Measurements from ENCODE around the gene SH3PXD2A. TPM values are rescaled to one million over a fixed set of nuclear protein-coding genes. Genes with fewer than 3 reads are reported as not detected.
"Not testable (repeated sequence)": the region's sequence is repeated elsewhere in the genome, so short reads cannot be mapped to it uniquely, and the experiment has no call there.

SH3PXD2A gene
- total RNA-seq, 1 experiment from 2014 or later: 0.07 TPM

DNA sequence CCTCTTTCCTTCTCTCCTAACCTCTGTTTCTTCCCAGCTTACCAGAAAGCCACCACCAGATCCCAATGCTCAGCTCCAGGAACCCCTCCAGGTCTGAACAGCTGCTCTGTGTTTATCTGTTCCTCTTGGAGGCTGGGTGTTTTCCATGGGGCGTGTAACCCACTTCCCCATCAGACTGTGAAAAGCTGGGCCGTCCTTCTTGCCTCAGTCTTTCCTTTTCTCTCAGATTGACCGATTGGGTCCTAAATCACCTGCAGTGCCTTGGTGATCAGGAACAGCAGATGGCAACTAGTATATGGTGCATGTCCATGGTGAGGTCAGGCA, 4.8 kb downstream of the SH3PXD2A start:
- Histone ChIP-seq H3K9me3 (ENCODE audit: low read length) (no peaks in the 10 kb centered on the region), H3K4me1 (ENCODE audit: low read length) (no peaks in the 10 kb centered on the region), H3K4me2 (ENCODE audit: low read depth, low read length, poor library complexity, severe bottlenecking) (no peak overlapping the region), H2AFZ (ENCODE audit: low read length) (no peak overlapping the region), H3K27ac (ENCODE audit: low read length) (no peak overlapping the region), H4K20me1 (ENCODE audit: insufficient read depth, low read depth, low read length) (no peaks in the 10 kb centered on the region), H3K4me3 (ENCODE audit: low read length) (no peak overlapping the region), H3K27me3 (ENCODE audit: low read length) (no peaks in the 10 kb centered on the region), H3K36me3 (ENCODE audit: insufficient read depth, low read length) (no peaks in the 10 kb centered on the region), H3K9me2 (replicated peaks; ENCODE audit: insufficient read depth, low read length) (no peaks in the 10 kb centered on the region), H3K79me2 (ENCODE audit: low read length) (no peaks in the 10 kb centered on the region), H3K9ac (ENCODE audit: low read length) (no peak overlapping the region)
- no peak for DNase-seq

DNA sequence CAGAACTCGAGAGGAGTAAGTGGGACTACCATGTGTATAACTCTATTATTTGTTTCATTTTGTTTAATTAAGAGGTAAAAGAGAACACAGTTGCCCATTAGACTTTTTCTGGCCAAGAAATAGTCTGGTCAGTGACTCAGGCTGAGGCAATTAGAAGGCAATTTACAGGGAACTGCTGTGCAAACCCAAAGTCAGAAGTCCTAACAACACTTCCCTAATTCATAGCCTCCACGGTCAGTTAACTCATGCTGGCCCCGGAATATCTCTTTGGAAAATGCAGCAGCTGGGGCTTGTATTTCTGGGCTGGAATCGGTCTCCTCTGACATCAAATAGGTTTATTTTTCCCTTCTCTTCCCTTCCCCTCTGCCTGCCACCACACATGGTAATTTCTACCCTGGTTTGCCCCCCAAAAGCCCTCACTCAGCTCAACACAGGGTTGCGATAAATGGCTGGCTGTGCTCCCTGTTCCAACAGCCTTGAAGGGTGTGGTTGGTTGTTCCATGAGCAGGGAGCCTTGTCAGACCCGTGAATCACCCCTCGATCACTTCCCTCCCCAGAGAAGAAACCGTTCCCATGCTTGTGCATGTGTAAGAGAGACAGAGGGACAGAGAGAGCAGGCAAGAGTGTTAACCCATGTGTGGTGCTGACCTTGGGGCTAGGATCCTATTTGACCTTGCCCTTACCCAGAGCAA, 5.3 kb downstream of the SH3PXD2A start:
- no peak overlapping the region for H2AFZ ChIP-seq (ENCODE audit: low read length)
- H3K9me2 ChIP-seq (replicated peaks; ENCODE audit: insufficient read depth, low read length): no peaks in the 10 kb centered on the region
- H3K9ac ChIP-seq (ENCODE audit: low read length): no peak overlapping the region
- H3K9me3 ChIP-seq (ENCODE audit: low read length): no peaks in the 10 kb centered on the region
- no peaks in the 10 kb centered on the region for H4K20me1 ChIP-seq (ENCODE audit: insufficient read depth, low read depth, low read length)
- H3K27ac ChIP-seq (ENCODE audit: low read length): no peak overlapping the region
- no peak for DNase-seq
- no peaks in the 10 kb centered on the region for H3K4me1 ChIP-seq (ENCODE audit: low read length)
- no peak overlapping the region for H3K4me2 ChIP-seq (ENCODE audit: low read depth, low read length, poor library complexity, severe bottlenecking)
- no peak overlapping the region for H3K4me3 ChIP-seq (ENCODE audit: low read length)
- no peaks in the 10 kb centered on the region for H3K27me3 ChIP-seq (ENCODE audit: low read length)
- H3K36me3 ChIP-seq (ENCODE audit: insufficient read depth, low read length): no peaks in the 10 kb centered on the region
- no peaks in the 10 kb centered on the region for H3K79me2 ChIP-seq (ENCODE audit: low read length)

DNA sequence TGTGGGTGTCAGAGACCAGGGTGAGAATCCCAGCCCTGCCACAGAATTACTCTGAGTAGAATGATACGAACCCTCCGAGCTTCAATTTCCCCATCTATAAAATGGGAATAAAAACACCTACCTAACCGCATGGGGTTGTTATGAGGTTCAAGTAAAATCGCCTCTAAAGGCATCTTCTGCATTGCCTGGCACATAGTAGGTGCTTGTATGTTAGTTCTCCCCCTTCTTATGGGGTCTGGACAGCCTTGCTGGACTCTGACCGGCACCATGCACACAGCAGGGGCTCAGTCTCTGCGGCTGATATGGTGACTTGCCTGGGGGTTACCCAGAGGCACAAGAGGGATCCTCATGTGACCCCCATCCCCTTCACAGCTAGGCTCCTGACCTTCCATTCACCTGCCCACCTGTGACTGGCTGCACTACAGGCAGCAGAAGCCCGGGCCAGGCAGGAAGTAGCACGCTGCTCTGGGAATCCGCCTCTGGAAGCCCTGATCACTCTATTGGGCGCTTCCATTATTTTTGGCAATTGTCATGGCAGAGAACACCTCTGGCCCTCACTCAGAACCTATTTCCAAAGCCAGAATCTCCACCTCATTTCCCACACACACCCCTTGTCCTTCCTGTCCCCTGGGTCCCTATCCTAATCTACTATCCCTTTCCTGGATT, 6.0 kb downstream of the SH3PXD2A start:
- H2AFZ ChIP-seq (ENCODE audit: low read length): no peak overlapping the region
- H3K27ac ChIP-seq (ENCODE audit: low read length): no peak overlapping the region
- H3K9ac ChIP-seq (ENCODE audit: low read length): no peak overlapping the region
- no peaks in the 10 kb centered on the region for H3K79me2 ChIP-seq (ENCODE audit: low read length)
- no peaks in the 10 kb centered on the region for H3K9me2 ChIP-seq (replicated peaks; ENCODE audit: insufficient read depth, low read length)
- no peak overlapping the region for H3K4me2 ChIP-seq (ENCODE audit: low read depth, low read length, poor library complexity, severe bottlenecking)
- no peaks in the 10 kb centered on the region for H3K27me3 ChIP-seq (ENCODE audit: low read length)
- H3K4me3 ChIP-seq (ENCODE audit: low read length): no peak overlapping the region
- H4K20me1 ChIP-seq (ENCODE audit: insufficient read depth, low read depth, low read length): no peaks in the 10 kb centered on the region
- H3K9me3 ChIP-seq (ENCODE audit: low read length): no peaks in the 10 kb centered on the region
- no peaks in the 10 kb centered on the region for H3K36me3 ChIP-seq (ENCODE audit: insufficient read depth, low read length)
- DNase-seq: no peak
- H3K4me1 ChIP-seq (ENCODE audit: low read length): no peaks in the 10 kb centered on the region

DNA sequence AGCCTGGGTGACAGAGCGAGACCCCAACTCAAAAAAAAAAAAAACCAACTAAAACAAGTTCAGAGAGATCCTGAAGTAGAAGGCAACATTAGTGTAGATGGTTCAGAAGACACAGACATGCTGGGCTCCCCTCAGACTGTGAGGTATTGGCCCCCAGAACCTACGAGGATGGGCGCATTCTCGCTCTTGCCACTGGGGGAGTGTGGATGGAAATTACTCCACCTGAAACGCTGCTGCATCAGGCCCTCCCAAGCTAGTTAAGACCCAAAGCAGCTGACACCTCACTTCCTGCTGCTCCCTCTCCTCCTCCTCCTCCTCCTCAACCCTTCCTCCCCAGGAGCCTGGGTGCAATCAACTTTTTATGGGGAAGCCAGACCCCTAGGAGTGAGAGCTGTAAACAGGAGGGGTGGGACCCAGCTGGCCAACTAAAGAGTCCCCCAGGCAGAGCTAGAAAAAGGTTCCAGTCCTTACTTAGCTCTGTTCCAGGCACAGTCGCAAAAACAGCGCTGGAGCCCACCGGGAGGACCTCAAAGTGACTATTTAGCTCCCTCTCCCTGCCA, 7.4 kb downstream of the SH3PXD2A start:
- no peaks in the 10 kb centered on the region for H3K27me3 ChIP-seq (ENCODE audit: low read length)
- no peak overlapping the region for H2AFZ ChIP-seq (ENCODE audit: low read length)
- no peak overlapping the region for H3K27ac ChIP-seq (ENCODE audit: low read length)
- no peaks in the 10 kb centered on the region for H3K79me2 ChIP-seq (ENCODE audit: low read length)
- H3K9ac ChIP-seq (ENCODE audit: low read length): no peak overlapping the region
- no peaks in the 10 kb centered on the region for H3K36me3 ChIP-seq (ENCODE audit: insufficient read depth, low read length)
- no peaks in the 10 kb centered on the region for H3K4me1 ChIP-seq (ENCODE audit: low read length)
- H3K9me3 ChIP-seq (ENCODE audit: low read length): no peaks in the 10 kb centered on the region
- no peak overlapping the region for H3K4me3 ChIP-seq (ENCODE audit: low read length)
- no peak for DNase-seq
- no peaks in the 10 kb centered on the region for H3K9me2 ChIP-seq (replicated peaks; ENCODE audit: insufficient read depth, low read length)
- H4K20me1 ChIP-seq (ENCODE audit: insufficient read depth, low read depth, low read length): no peaks in the 10 kb centered on the region
- no peak overlapping the region for H3K4me2 ChIP-seq (ENCODE audit: low read depth, low read length, poor library complexity, severe bottlenecking)

GRCh38 chr10:103847346-103847745, 8.0 kb downstream of the SH3PXD2A start:
- no peaks in the 10 kb centered on the region for H3K9me3 ChIP-seq (ENCODE audit: low read length)
- H3K4me2 ChIP-seq (ENCODE audit: low read depth, low read length, poor library complexity, severe bottlenecking): no peak overlapping the region
- no peaks in the 10 kb centered on the region for H4K20me1 ChIP-seq (ENCODE audit: insufficient read depth, low read depth, low read length)
- no peak overlapping the region for H3K4me3 ChIP-seq (ENCODE audit: low read length)
- H3K79me2 ChIP-seq (ENCODE audit: low read length): no peaks in the 10 kb centered on the region
- no peaks in the 10 kb centered on the region for H3K4me1 ChIP-seq (ENCODE audit: low read length)
- H3K27me3 ChIP-seq (ENCODE audit: low read length): no peaks in the 10 kb centered on the region
- H3K9ac ChIP-seq (ENCODE audit: low read length): no peak overlapping the region
- H3K36me3 ChIP-seq (ENCODE audit: insufficient read depth, low read length): no peaks in the 10 kb centered on the region
- H2AFZ ChIP-seq (ENCODE audit: low read length): no peak overlapping the region
- no peak for DNase-seq
- no peak overlapping the region for H3K27ac ChIP-seq (ENCODE audit: low read length)
- no peaks in the 10 kb centered on the region for H3K9me2 ChIP-seq (replicated peaks; ENCODE audit: insufficient read depth, low read length)

GRCh38 chr10:103845972-103846371, 9.4 kb downstream of the SH3PXD2A start:
- Histone ChIP-seq H3K27me3 (ENCODE audit: low read length) (no peaks in the 10 kb centered on the region), H3K9ac (ENCODE audit: low read length) (no peak overlapping the region), H2AFZ (ENCODE audit: low read length) (no peak overlapping the region), H3K4me2 (ENCODE audit: low read depth, low read length, poor library complexity, severe bottlenecking) (no peak overlapping the region), H3K79me2 (ENCODE audit: low read length) (no peaks in the 10 kb centered on the region), H3K27ac (ENCODE audit: low read length) (no peak overlapping the region), H3K9me2 (replicated peaks; ENCODE audit: insufficient read depth, low read length) (no peaks in the 10 kb centered on the region), H3K9me3 (ENCODE audit: low read length) (no peaks in the 10 kb centered on the region), H3K4me1 (ENCODE audit: low read length) (no peaks in the 10 kb centered on the region), H4K20me1 (ENCODE audit: insufficient read depth, low read depth, low read length) (no peaks in the 10 kb centered on the region), H3K36me3 (ENCODE audit: insufficient read depth, low read length) (no peaks in the 10 kb centered on the region), H3K4me3 (ENCODE audit: low read length) (no peak overlapping the region)
- DNase-seq: no peak

DNA sequence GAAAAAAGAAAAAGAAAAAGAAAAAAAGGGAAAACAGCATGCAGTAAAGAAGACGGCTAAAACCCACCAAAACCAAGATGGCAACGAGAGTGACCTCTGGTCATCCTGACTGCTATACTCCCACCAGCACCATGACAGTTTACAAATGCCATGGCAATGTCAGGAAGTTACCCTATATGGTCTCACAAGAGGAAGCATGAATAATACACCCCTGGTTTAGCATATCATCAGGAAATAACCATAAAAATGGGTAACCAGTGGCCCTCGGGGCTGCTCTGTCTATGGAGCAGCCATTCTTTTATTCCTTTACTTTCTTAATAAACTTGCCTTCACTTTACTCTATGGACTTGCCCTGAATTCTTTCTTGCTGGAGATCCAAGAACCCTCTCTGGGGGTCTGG, 10.0 kb downstream of the SH3PXD2A start:
- not testable (repeated sequence) for H4K20me1 ChIP-seq (ENCODE audit: insufficient read depth, low read depth, low read length); H3K27ac ChIP-seq (ENCODE audit: low read length); H2AFZ ChIP-seq (ENCODE audit: low read length); H3K4me3 ChIP-seq (ENCODE audit: low read length); H3K36me3 ChIP-seq (ENCODE audit: insufficient read depth, low read length); H3K4me2 ChIP-seq (ENCODE audit: low read depth, low read length, poor library complexity, severe bottlenecking); DNase-seq; H3K4me1 ChIP-seq (ENCODE audit: low read length); H3K27me3 ChIP-seq (ENCODE audit: low read length); H3K79me2 ChIP-seq (ENCODE audit: low read length); H3K9me2 ChIP-seq (replicated peaks; ENCODE audit: insufficient read depth, low read length); H3K9me3 ChIP-seq (ENCODE audit: low read length); H3K9ac ChIP-seq (ENCODE audit: low read length)

DNA sequence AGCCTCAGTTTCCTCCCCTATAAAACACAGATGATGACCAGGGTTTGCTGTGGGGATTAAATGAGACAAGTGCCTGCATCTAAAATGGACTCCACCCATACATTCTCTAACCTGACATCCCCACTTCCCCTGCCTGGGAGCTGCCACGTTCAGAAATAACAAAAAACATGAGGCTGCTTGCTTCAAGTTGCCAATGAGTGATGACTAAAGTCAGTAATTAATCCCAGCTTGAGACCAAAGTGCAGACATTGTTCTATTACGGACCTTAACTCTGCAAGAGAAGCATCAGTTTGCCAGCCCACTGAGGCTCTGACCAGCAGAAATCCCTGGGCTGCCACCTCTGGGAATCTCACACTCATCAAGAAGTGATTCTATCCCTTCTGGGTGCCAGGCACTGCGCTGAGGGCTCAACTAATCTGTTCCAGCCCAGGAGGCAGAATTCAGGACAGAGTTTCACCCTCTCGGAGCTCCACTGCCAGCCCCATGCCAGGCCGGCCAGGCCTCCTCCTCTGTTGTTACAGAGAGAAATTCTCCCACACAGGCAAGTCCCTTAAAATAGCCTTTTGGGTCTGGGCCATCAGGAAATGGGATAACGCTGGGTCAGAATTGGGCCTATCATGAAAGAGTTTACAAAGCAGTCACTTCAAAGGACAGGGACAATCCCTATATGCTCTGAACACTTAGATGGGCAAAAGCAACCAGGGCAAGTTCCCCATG, 11.4 kb downstream of the SH3PXD2A start:
- Histone ChIP-seq H4K20me1 (ENCODE audit: insufficient read depth, low read depth, low read length) (no peaks in the 10 kb centered on the region), H3K9ac (ENCODE audit: low read length) (no peak overlapping the region), H3K27me3 (ENCODE audit: low read length) (no peaks in the 10 kb centered on the region), H3K4me1 (ENCODE audit: low read length) (no peaks in the 10 kb centered on the region), H3K79me2 (ENCODE audit: low read length) (no peaks in the 10 kb centered on the region), H3K4me3 (ENCODE audit: low read length) (no peak overlapping the region), H3K9me2 (replicated peaks; ENCODE audit: insufficient read depth, low read length) (no peaks in the 10 kb centered on the region), H2AFZ (ENCODE audit: low read length) (no peak overlapping the region), H3K27ac (ENCODE audit: low read length) (no peak overlapping the region), H3K4me2 (ENCODE audit: low read depth, low read length, poor library complexity, severe bottlenecking) (no peak overlapping the region), H3K9me3 (ENCODE audit: low read length) (no peaks in the 10 kb centered on the region), H3K36me3 (ENCODE audit: insufficient read depth, low read length) (no peaks in the 10 kb centered on the region)
- no peak for DNase-seq

Data from Karpas-422 (cell line).